H1 (cell line): ENCODE results near the gene BCAS1. TPM values are rescaled to one million over a fixed set of nuclear protein-coding genes. Genes with fewer than 3 reads are reported as not detected.
A peak's percentile ranks its signal among the peaks of the same experiment; 100 is the strongest.

Source experiments
- CTCF ChIA-PET: fragments of 300-600 bp; sonication (Branson Sonifier 250); formaldehyde crosslinking; loops from one replicate; lab custom pipeline; 2021; ENCODE audit not compliant: partially characterized antibody; lab: Charles Lee
- POLR2A ChIA-PET: fragments of 300-600 bp; sonication (Branson Sonifier 250); formaldehyde crosslinking; loops from one replicate; lab custom pipeline; 2021; ENCODE audit warnings: inconsistent platforms; ENCODE audit not compliant: partially characterized antibody; lab: Charles Lee
- DNase-seq, 2 experiments: peaks; one replicate each; pipeline versions ENCODE4 v3.0.0 to v3.0.0-alpha.2; 2010 to 2022; ENCODE audit warnings: low spot score in 2 of 2, low read depth in 1 of 2, mixed read lengths in 1 of 2
- FAIRE-seq: peaks from 2 replicates; lab custom pipeline; 2011; peaks lifted over from hg19 to GRCh38; lab: Jason Lieb, UNC
- H2AFZ ChIP-seq: 2 replicates; pipeline ENCODE4 v1.8.1; 2012; ENCODE audit warnings: low read length, inconsistent platforms
- H2AK5ac ChIP-seq: 2 replicates; pipeline ENCODE4 v1.6.1; 2013; ENCODE audit warnings: low read depth, low read length
- H2BK120ac ChIP-seq: replicated peaks from 2 replicates; pipeline ENCODE3; 2013; ENCODE audit warnings: low read depth, low read length, inconsistent platforms
- H2BK12ac ChIP-seq: 2 replicates; pipeline ENCODE4 v1.6.1; 2013; ENCODE audit warnings: low read depth, low read length
- H2BK15ac ChIP-seq: 2 replicates; pipeline ENCODE4 v1.6.1; 2013; ENCODE audit warnings: low read length
- H2BK20ac ChIP-seq: 2 replicates; pipeline ENCODE4 v1.6.1; 2013; ENCODE audit warnings: low read length
- H2BK5ac ChIP-seq: 2 replicates; pipeline ENCODE4 v1.6.1; 2013; ENCODE audit warnings: low read depth, low read length
- H3K14ac ChIP-seq: 2 replicates; pipeline ENCODE4 v1.6.1; 2013; ENCODE audit warnings: inconsistent platforms; ENCODE audit not compliant: insufficient read length
- H3K18ac ChIP-seq: 2 replicates; pipeline ENCODE4 v1.6.1; 2013; ENCODE audit warnings: low read length; ENCODE audit errors: extremely low read depth
- H3K23ac ChIP-seq: 2 replicates; pipeline ENCODE4 v1.6.1; 2013; ENCODE audit warnings: inconsistent platforms; ENCODE audit not compliant: insufficient read length
- H3K23me2 ChIP-seq: 2 replicates; pipeline ENCODE4 v1.6.1; 2013; ENCODE audit warnings: low read depth, low read length
- H3K27ac ChIP-seq: 2 replicates; pipeline ENCODE4 v1.6.1; 2011; ENCODE audit warnings: low read depth, low read length, inconsistent platforms
- H3K27me3 ChIP-seq, 4 experiments: replicated peaks in 1 of 4; 1 replicate in 1 of 4; 2 replicates in 3 of 4; pipeline versions ENCODE4 v1.6.1 to v1.8.1; 2011 to 2013; ENCODE audit warnings: low read length in 3 of 4, mild to moderate bottlenecking in 3 of 4, inconsistent platforms in 2 of 4, mixed read lengths in 2 of 4, moderate library complexity in 1 of 4; ENCODE audit not compliant: control insufficient read depth in 3 of 4, insufficient read depth in 3 of 4; ENCODE audit errors: extremely low read depth in 1 of 4
- H3K36me3 ChIP-seq, 4 experiments: 2 replicates each; pipeline versions ENCODE4 v1.6.1 to v1.8.1; 2011 to 2013; ENCODE audit warnings: mild to moderate bottlenecking in 4 of 4, low read length in 3 of 4, moderate library complexity in 2 of 4, control low read depth in 1 of 4, inconsistent platforms in 1 of 4; ENCODE audit not compliant: insufficient read depth in 4 of 4, control insufficient read depth in 2 of 4
- H3K4ac ChIP-seq: replicated peaks from 2 replicates; pipeline ENCODE3; 2013; ENCODE audit warnings: low read length, low read depth, mixed read lengths, inconsistent platforms; ENCODE audit not compliant: insufficient read length
- H3K4me1 ChIP-seq, 4 experiments: replicated peaks in 1 of 4; 1 replicate in 1 of 4; 2 replicates in 3 of 4; pipeline versions ENCODE4 v1.6.1 to v1.8.1; 2011 to 2013; ENCODE audit warnings: low read length in 3 of 4, inconsistent platforms in 2 of 4, mixed read lengths in 1 of 4; ENCODE audit not compliant: insufficient read depth in 4 of 4, control insufficient read depth in 3 of 4
- H3K4me2 ChIP-seq, 2 experiments: 2 replicates each; pipeline versions ENCODE4 v1.6.1 to v1.8.1; 2011 to 2013; ENCODE audit warnings: low read depth in 2 of 2, low read length in 2 of 2, control low read depth in 1 of 2, inconsistent platforms in 1 of 2, mild to moderate bottlenecking in 1 of 2; ENCODE audit not compliant: insufficient read depth in 1 of 2
- H3K4me3 ChIP-seq, 4 experiments: fragments of 200-600, 300-600 bp in 1 of 4; sonication (generic), shearing (Covaris generic), sonication (Bioruptor Twin) in 1 of 4; 2 replicates each; pipeline versions ENCODE4 v1.5.1 to v1.8.1; 2011 to 2016; ENCODE audit warnings: low read length in 4 of 4, low read depth in 3 of 4, control low read depth in 2 of 4, inconsistent platforms in 2 of 4, mild to moderate bottlenecking in 2 of 4, mixed read lengths in 1 of 4, moderate library complexity in 1 of 4; ENCODE audit not compliant: insufficient read depth in 2 of 4; ENCODE audit errors: extremely low read depth in 1 of 4
- H3K56ac ChIP-seq: replicated peaks from 2 replicates; pipeline ENCODE3; 2013; ENCODE audit warnings: low read depth, mild to moderate bottlenecking, mixed read lengths, low read length, inconsistent platforms; ENCODE audit not compliant: insufficient read length
- H3K79me1 ChIP-seq: 2 replicates; pipeline ENCODE4 v1.6.1; 2013; ENCODE audit warnings: low read depth, low read length, control low read depth
- H3K79me2 ChIP-seq, 2 experiments: 2 replicates each; pipeline versions ENCODE4 v1.6.1 to v1.8.1; 2012 to 2013; ENCODE audit warnings: low read length in 2 of 2, mild to moderate bottlenecking in 2 of 2, inconsistent platforms in 1 of 2; ENCODE audit not compliant: insufficient read depth in 2 of 2, control insufficient read depth in 1 of 2
- H3K9ac ChIP-seq, 4 experiments: replicated peaks in 1 of 4; 1 replicate in 1 of 4; 2 replicates in 3 of 4; pipeline versions ENCODE4 v1.6.1 to v1.8.1; 2011 to 2013; ENCODE audit warnings: low read depth in 3 of 4, low read length in 3 of 4, control low read depth in 2 of 4, mild to moderate bottlenecking in 2 of 4, moderate library complexity in 2 of 4, inconsistent platforms in 1 of 4; ENCODE audit errors: extremely low read depth in 1 of 4
- H3K9me3 ChIP-seq, 2 experiments: 2 replicates each; pipeline versions ENCODE4 v1.6.1 to v1.8.1; 2012 to 2013; ENCODE audit warnings: mild to moderate bottlenecking in 2 of 2, moderate library complexity in 2 of 2, control low read depth in 1 of 2, inconsistent platforms in 1 of 2, low read depth in 1 of 2, low read length in 1 of 2, mixed read lengths in 1 of 2; ENCODE audit not compliant: insufficient read depth in 2 of 2
- H4K20me1 ChIP-seq, 2 experiments: replicated peaks in 1 of 2; 2 replicates each; pipeline versions ENCODE3 to v1.8.1; 2011 to 2013; ENCODE audit warnings: inconsistent platforms in 2 of 2, low read length in 2 of 2, mild to moderate bottlenecking in 1 of 2; ENCODE audit not compliant: insufficient read depth in 2 of 2, control insufficient read depth in 1 of 2
- H4K5ac ChIP-seq: 2 replicates; pipeline ENCODE4 v1.6.1; 2013; ENCODE audit warnings: low read length, low read depth, mixed read lengths, inconsistent platforms; ENCODE audit not compliant: insufficient read length
- H4K8ac ChIP-seq: 2 replicates; pipeline ENCODE4 v1.8.0; 2013; ENCODE audit warnings: mild to moderate bottlenecking, moderate library complexity, low read length, inconsistent platforms; ENCODE audit not compliant: insufficient read depth; ENCODE audit errors: extremely low read depth
- H4K91ac ChIP-seq: replicated peaks from 2 replicates; pipeline ENCODE3; 2013; ENCODE audit warnings: low read length, mixed read lengths, inconsistent platforms; ENCODE audit not compliant: insufficient read length
- BRCA1 ChIP-seq: IDR thresholded peaks from 2 replicates; pipeline ENCODE4 v1.6.1; 2012; ENCODE audit warnings: low read depth, low read length, improper control_type of control experiment
- CBX8 ChIP-seq: fragments of 300-800, 300-1000 bp; sonication (generic); IDR thresholded peaks from 2 replicates; pipeline ENCODE4 v1.7.1; 2016; ENCODE audit warnings: low read depth, low read length, borderline replicate concordance
- JUND ChIP-seq: IDR thresholded peaks from 2 replicates; pipeline ENCODE4 v1.6.1; 2011; ENCODE audit warnings: mild to moderate bottlenecking, improper control_type of control experiment, low read length
- RXRA ChIP-seq: IDR thresholded peaks from 2 replicates; pipeline ENCODE4 v1.6.1; 2011; ENCODE audit warnings: low read depth, mild to moderate bottlenecking, low read length, moderate library complexity; ENCODE audit not compliant: insufficient read depth
- SUZ12 ChIP-seq: fragments of 200-600 bp; sonication (generic); IDR thresholded peaks from 2 replicates; pipeline ENCODE4 v1.6.1; 2012; ENCODE audit warnings: mild to moderate bottlenecking, inconsistent platforms, low read length, moderate library complexity, mixed read lengths
- ZNF274 ChIP-seq: IDR thresholded peaks from 2 replicates; pipeline ENCODE4 v1.7.0; 2012; ENCODE audit warnings: low read length, borderline replicate concordance; ENCODE audit errors: extremely low read depth
- polyA plus RNA-seq, 7 experiments: library from polyadenylated mRNA; depleted of rRNA in 3 of 7; stranded (reverse) in 5 of 7; unstranded in 2 of 7; fragments of >200 nt in 5 of 7; fragments of 200-250 nt in 2 of 7; gene quantifications; 1 replicate in 5 of 7; 2 replicates in 1 of 7; 4 replicates in 1 of 7; pipeline versions ENCODE4 v1.2.1 to v1.2.3, GENCODE V29; 2011 to 2013; ENCODE audit warnings: missing spikeins in 2 of 7, mixed read lengths in 2 of 7
- total RNA-seq: library from RNA; stranded (reverse); fragmentation: NEBNext Ultra II Directional; extraction: Animal tissue kit (Norgen Biotek cat#: 25700); gene quantifications from 2 replicates; pipeline ENCODE4 v1.2.1, GENCODE V29; 2021
- TF ChIP-seq, protein P1 (sequence below): IDR thresholded peaks from 2 replicates; pipeline ENCODE4 v1.6.1; 2012; ENCODE audit warnings: inconsistent platforms
- TF ChIP-seq, protein P2 (sequence below): IDR thresholded peaks from 2 replicates; pipeline ENCODE4 v1.6.1; 2011; ENCODE audit warnings: low read depth, mild to moderate bottlenecking, low read length; ENCODE audit not compliant: insufficient read depth

Gene BCAS1
- total and polyA plus RNA-seq, 2 of the 8 experiments (the other 6 are each of a cell fraction or from before 2014, with no cell fraction given) = 0.06 to 0.19 TPM

DNA sequence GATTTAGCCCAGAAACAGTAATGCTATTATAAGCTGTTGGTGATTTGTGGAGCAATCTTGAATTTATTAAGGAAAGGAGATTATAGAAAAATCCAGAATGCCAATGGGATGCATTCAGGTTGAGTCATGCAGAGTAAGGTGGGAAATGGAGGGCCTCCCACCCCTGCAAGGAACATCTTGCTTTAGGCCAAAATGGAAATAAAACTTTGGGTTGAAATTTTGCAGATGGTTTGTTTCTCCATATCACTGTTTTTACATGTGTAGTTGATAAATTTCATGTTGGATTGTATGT lies 152.4 kb downstream of the BCAS1 start:
- FAIRE-seq (no peak), DNase-seq (no peak)
- Histone ChIP-seq H3K23ac (no peak overlapping the region), H3K4me2 (no peak overlapping the region; a peak in 1 of 4 replicates), H3K9ac (no peak overlapping the region), H4K91ac (no peak overlapping the region), H2BK120ac (no peak overlapping the region), H3K4me1 (peaks cover 11 to 26% (median 24%) of the 10 kb centered on the region in 4 experiments; a peak in 6 of 7 replicates), H3K23me2 (no peaks in the 10 kb centered on the region; the same call in 1 of the 2 replicates), H3K14ac (no peak overlapping the region), H2BK15ac (no peak overlapping the region), H2BK5ac (0 out of 2 replicates have a peak overlapping the region, but pooled peaks have one; percentile 1), H3K27ac (no peak overlapping the region), H2BK20ac (no peak overlapping the region), H3K18ac (no peak overlapping the region), H3K4me3 (no peak overlapping the region), H3K27me3 (no peaks in the 10 kb centered on the region), H3K4ac (no peak overlapping the region), H2AFZ (no peak overlapping the region), H3K79me1 (no peaks in the 10 kb centered on the region), H2BK12ac (peak overlapping the region; percentile 77; the same call in 1 of the 2 replicates), H3K56ac (no peak overlapping the region), H2AK5ac (no peak overlapping the region), H3K9me3 (no peaks in the 10 kb centered on the region), H4K8ac (no peak overlapping the region), H4K20me1 (no peaks in the 10 kb centered on the region), H3K36me3 (no peaks in the 10 kb centered on the region), H4K5ac (no peak overlapping the region), H3K79me2 (no peaks in the 10 kb centered on the region)
- CTCF ChIA-PET = interaction anchor here (0.8 to 6.5 kb wide), 12 partner anchors 8 to 340 kb away, joined by 3 to 102 read pairs (median 4); no protein-coding TSS in a partner anchor
- TF ChIP-seq, protein P1, sequence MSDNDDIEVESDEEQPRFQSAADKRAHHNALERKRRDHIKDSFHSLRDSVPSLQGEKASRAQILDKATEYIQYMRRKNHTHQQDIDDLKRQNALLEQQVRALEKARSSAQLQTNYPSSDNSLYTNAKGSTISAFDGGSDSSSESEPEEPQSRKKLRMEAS = no peak
- TF ChIP-seq ZNF274 = no peak
- TF ChIP-seq JUND = no peak
- no peak for TF ChIP-seq SUZ12
- no peak for TF ChIP-seq RXRA
- TF ChIP-seq BRCA1 = no peak
- TF ChIP-seq, protein P2, sequence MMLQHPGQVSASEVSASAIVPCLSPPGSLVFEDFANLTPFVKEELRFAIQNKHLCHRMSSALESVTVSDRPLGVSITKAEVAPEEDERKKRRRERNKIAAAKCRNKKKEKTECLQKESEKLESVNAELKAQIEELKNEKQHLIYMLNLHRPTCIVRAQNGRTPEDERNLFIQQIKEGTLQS = no peak
- no peak for TF ChIP-seq CBX8
- POLR2A ChIA-PET = interaction anchor here (1.0 to 1.6 kb wide), 3 partner anchors 13 to 34 kb away, joined by 3 to 4 read pairs (median 3); no protein-coding TSS in a partner anchor
